Skin of body (tissue), 2 donors: ENCODE data around the gene NCOA5. TPM values are rescaled to one million over a fixed set of nuclear protein-coding genes. Genes with fewer than 3 reads are reported as not detected.

Experiments used
- DNase-seq: peaks from one replicate; lab custom pipeline; 2025; lab: John Stamatoyannopoulos, UW
- total RNA-seq: library from RNA; depleted of rRNA; stranded (reverse); fragments of >200 nt; gene quantifications from one replicate; pipeline ENCODE4 v1.2.3, GENCODE V29; 2014

Gene NCOA5
- 10.8 TPM for total RNA-seq

DNA sequence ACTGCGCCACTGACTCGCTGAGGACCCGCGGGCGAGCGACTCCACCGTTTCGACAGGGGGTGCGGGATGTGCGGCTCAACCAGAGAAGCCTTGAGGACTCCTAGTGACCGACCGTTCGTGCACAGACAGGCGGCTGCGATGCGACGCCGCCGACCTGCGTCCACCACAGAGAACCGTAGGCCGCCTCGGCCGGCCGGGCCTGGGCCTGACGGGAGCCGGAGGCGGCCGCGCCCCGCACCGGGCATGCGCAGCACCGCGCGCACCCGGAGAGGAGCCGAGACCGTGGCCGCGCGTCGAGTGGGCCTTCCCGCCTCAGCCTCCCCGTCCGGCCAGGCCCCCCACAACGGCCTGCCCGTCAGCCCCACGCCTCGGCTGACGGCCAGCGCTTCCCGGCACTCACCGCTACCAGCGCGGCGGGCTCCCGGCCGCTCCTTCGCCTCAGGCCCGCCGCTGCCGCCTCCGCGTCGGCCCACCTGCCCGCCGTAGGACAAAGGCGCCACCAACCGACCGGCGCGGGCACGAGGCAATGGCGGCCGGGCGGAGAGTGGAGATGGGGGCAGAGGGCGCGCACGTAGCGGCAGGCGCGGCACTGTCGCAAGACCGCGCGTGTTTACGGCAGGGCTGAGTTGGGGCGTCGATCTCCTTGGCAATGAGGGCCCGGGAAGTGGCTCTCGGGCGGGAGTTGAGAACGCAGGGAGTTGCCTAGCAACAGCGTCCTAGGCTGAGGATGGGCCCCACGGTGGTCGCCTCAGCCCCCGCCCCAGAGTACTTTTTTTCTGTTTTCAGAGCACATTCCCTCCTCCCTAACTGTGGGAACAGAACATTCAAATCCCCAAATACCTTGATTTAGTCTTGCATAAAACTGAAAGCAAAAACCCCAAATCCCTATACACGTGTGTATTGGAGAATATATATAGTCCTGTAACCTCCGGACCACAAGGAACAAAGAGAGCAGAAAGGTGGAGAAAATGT lies at the start of gene NCOA5:
Gene NCOA5 (minus strand): TSS at position 546 of the 972 bp plus-strand sequence. CDS start 10,538 bp downstream, outside the sequence.
- peak; percentile 96 for DNase-seq

DNA sequence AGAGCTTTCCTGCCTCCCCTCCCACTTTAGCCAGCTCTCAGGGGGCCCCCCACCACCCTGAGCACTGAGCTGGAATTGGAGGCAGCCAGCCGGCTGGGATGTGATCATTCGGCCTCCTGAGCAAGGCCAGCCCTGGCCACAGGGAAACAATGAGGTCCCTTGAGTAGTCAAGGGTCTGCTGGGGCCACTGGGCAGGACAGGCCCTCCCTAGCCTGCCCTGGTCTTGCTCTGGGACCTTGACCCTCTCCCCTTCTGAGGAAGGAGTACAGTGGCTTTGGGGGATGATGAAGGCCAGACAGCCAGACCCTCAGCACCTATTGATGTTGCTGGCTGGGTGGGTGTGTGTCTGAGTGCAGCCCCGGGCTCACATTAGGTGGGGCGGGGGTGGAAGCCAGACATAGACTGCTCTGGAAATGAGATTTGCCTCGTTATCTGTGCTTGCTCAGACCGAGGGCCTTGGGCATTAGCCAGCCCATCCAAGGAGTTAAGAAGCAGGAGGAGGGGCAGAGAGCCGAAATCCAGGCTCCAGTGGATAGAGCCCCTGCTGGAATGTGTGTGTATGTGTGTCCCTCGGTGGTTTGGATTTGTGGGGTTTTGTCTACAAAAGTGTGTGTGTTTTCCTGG lies 49.6 kb upstream of the NCOA5 start:
- DNase-seq: no peak

DNA sequence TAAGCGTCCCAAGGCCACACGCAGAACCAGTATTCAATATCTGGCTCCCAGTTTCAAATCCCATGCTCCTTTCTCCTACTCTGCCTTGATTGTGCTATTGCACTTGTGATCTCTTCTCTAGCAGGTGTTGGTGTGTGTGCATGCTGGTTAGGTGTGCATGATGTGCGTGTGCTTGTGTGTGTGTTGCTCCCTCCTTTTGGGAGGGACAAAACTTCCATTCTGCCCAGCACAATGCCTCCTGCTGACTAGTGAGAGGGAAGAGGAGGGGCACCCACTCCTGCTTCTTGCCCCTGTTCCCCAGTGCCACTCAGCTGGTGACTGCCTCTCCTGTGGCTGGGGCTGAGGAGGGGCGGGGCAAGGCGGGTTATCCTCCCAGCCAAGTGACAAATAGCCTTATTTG lies 48.1 kb upstream of the NCOA5 start:
- no peak for DNase-seq

- DNase-seq: no peak
These were observed 46.3 kb upstream of the NCOA5 start for GRCh38 chr20:46135856-46136633.

DNA sequence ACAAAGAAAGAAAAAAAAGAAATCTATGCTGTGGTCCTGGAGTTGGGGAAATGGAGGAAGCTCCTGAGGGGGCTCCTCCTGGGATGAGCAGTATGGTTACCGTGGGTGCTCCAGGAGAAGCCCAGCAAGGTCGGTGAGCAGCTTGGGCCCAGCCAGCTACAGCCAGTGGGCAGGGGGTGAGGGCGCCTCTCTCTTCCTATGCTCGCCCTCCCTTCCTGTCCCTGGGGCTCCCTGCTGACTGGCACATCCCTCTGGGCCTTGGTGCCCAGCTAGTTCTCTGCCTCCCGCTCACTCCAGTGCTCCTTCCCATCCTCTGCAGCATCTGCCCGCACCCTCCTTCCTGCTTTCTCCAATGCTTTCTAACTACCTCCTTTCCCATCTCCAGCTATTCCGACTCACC lies 45.0 kb upstream of the NCOA5 start:
- DNase-seq: no peak

DNA sequence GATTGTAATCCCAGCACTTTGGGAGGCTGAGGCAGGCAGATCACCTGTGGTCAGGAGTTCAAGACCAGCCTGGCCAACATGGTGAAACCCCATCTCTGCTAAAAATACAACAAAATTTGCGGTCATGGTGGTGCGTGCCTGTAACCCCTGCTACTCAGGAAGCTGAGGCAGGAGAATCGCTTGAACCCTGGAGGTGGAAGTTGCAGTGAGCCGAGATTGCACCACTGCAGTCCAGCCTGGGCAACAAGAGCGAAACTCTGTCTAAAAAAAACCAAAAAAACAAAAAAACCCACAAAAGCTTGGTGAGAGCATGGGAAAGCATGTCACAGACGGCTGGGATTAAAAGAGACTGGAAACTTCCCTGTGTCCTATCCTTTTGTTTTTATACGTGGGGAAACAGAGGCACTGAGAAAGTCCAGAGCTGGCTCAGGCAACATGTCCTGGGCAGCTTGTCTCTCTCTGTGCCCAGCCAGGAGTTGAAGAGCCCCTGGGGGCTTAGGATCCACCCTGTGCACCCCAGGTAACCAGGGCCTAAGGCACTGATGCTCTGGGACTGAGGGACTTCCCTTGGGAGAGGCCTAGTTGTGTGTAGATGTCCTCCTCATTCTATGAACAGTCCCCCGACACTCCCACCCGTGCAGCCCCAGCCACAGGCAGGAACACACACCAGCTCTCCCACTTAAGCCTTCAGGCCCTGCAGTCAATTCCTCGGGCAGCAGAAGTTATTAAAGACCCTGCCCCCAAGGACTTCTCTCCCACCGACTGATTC lies 44.3 kb upstream of the NCOA5 start:
- no peak for DNase-seq

DNA sequence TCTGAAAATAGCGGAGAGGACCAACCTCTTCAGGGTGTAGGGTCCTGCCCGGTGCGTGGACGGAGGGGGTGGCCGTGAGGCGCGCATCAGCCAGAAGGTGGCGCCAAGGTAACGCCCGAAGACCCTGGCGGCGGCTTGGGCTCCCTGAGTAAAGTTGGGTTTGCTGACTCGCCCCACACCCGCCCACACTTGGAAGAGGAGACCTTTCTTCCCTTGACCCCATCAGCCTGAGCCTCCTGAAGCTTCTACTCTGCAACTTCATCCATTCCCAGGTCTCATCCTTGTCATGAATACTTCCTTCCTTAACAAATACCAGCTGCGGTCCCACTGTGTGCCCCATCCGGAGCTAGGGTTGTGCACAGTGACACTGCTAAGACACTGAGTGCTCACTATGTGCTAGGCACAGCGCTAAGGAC lies 43.0 kb upstream of the NCOA5 start:
- peak; percentile 31 for DNase-seq

GRCh38 chr20:46131396-46131795 lies 41.6 kb upstream of the NCOA5 start:
- no peak for DNase-seq

DNA sequence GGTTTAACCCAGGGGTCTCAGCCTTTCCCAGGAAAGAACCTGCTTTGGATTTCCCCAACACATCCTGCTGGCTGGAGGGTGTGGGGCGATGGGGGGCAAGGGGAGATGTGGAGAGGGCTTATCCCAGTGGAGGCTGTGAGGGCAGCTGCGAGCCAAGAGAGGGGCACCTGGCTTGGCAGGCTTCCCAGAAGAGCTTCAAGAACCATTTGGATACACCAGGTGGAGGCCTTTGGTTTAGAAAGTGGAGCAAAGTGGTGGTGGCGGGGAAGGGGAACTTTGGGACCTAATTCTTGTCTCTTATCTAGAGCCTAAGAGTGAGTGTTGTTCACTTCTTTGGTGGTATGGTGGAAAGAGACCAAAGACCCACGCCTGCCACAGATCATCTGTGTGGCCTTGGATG lies 40.8 kb upstream of the NCOA5 start:
- DNase-seq: no peak

DNA sequence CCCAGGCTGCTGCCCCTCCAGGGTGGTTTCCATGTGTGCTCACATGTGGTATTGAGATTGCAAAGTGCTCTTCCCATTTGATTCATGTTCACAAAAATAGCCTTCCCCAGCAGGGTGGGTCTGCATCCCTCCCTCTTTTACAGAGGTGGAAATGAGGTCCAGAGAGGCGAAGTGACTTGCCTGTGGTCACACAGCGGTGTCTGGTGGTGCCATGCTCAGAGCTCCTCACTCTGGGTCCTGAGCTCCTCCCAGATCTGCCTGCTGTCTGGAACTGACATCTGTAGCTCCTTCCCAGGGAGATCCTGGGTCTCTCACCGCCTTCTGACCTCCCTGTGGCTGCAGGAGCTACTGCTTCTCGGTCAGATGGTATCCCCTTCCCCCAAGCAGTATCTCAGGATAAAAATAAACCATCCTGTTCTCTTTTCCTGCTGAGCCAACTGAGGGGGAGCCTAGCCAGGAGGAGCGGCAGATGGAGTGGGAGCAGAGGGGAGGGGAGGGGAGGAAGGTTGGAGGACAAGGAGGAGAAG lies 40.3 kb upstream of the NCOA5 start:
- no peak for DNase-seq

DNA sequence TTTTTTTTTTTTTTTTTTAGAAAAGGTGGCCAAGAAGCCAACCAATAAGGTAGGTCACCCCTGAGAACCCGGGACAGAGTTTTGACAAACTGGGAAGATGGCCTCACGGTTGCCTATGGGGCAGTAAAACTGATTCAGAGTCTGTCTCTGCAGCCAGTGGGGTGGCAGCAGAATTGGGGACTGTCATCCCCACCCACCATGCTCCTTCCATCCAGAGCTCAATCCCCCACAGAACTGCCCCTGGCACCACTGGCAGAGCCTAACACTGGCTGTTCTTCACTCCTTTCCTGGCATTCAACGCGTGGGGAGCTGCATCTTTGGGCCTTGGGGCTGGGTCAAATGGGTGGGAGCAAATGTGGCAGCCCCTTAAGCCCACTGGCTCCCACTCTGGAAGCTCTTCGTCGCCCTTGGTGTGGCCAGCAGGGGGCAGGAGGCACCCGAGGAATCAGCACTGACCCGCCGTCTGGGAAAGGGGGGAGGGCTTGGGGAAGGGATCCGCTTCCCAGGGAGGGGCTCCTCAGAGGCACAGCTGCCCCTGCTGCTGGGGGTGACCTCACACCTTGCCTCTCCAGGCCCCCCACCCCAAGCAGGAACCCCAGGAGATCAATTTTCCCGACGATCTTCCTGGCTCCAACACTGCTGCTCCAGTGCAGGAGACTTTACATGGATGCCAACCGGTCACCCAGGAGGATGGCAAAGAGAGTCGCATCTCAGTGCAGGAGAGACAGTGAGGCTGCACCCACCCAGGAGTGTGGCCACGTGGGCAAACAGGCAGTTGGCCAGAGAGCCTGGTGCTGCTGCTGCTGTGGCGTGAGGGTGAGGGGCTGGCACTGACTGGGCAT lies 38.8 kb upstream of the NCOA5 start:
- DNase-seq: no peak

GRCh38 chr20:46127396-46128010 lies 37.7 kb upstream of the NCOA5 start:
- no peak for DNase-seq

DNA sequence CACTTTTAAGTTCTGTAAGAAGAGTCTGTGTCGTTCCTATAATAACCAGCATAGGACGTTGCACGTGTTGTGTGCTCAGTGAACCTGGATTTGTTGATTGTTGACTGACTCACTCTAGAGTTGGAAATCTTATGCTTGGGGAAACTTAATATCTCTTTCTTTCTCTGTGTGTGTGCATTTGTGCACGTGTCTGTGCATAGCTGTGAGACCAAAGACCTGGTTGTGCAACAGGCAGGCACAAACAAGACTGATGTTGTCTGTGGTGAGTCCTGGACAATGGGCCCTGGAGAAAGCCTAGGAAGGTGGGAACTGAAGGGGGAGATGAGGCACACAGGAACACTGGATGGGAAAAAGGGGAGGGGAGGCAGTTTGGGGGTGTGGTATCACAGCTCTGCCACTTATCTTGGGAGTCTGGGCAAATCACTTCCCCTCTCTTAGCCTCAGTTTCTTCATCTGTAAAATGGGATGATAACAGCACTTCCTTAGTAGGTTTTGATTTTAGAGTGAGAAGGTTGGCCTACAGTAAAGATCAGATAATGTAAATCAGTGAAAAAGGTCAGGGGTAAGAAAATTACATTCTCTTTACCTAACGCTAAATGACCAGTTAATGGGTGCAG lies 36.8 kb upstream of the NCOA5 start:
- no peak for DNase-seq

DNA sequence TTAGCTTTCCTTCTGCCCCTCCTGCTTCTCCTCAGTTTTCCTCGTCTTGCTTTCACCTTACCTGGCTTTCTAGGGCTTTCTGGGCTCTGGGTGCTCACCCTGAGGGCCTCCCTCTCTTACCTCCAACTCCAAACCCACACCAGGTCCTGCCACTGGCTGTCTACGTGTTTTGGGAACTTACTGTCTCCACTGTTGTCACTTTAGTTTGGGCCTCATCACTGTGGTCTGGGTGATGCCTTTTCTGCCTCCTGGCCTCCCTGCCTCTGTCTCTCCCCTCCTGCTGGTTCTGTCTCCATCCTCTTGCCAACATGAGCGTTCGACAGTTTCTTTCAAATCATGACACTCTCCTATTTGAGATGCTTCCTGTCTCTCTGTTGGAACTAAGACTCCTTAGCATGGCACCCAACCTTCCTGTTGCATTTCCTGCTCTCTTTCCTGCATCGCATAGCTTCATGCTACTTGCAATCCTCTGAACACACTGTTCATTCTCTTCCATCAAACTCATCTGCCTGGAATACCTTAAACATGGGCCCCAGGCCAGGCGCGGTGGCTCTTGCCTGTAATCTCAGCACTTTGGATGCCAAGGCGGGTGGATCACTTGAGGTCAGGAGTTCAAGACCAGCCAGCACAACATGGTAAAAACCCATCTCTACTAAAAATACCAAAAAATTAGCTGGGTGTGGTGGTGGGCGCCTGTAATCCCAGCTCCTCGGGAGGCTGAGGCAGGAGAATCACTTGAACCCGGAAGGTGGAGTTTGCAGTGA lies 33.9 kb upstream of the NCOA5 start:
- DNase-seq: no peak

DNA sequence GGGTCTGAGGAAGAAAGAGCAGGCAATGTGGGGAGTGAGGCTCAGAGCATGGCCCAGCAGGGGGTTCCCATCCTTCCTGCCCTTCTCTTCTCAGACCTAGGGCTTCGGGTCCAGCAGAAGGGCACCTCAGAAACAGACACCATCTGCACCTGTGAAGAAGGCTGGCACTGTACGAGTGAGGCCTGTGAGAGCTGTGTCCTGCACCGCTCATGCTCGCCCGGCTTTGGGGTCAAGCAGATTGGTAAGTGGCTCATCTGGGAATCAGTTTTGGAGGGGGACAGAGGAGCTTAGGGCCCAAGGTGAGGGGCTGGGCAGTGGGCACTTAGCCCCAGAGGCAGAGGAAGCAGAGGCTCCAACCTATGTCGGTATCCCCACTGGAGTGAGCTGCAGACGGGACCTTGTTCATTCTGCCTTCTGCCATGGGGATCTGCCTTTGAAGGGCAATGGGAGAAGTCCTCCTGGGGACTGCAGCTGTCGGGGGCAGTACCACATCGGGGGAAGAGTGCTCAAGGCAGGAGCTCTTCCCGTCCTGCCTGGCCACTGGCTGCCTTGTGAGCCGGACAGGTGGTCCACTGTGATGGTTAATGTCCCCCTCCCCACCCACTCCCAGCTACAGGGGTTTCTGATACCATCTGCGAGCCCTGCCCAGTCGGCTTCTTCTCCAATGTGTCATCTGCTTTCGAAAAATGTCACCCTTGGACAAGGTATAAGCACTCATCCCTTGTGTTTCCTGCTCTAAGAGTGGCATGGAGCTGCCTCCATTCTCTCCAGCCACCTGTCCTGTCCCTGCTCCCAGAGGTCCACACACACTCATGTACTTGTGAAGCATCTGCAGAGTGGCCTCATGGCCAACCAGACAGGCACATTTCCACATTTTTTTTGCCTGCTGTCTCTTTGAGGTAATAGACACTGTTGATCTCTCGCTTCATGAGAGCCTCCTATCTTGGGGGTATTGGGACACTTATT lies 33.0 kb upstream of the NCOA5 start:
- DNase-seq: no peak

DNA sequence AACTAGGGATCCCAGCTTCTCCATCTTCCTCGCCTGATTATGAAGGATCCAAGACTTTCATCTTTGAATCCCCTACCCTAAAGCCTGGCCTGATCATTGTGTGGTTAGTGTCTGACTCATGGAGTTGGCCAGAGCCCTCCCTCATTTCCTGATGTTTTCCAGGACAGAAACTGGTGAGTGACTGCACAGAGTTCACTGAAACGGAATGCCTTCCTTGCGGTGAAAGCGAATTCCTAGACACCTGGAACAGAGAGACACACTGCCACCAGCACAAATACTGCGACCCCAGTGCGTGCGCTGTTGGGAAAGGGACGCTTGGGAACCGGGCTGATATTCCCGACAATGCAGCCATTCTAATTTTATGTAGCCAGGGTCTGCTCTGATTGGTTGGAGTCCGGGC lies 32.3 kb upstream of the NCOA5 start:
- DNase-seq: no peak
